NCI-H146 (cell line): ENCODE data around the gene MMP7.

Source experiments
- DNase-seq: peaks from one replicate; lab custom pipeline; 2025; lab: John Stamatoyannopoulos, UW

MMP7 gene

GRCh38 chr11:102530558-102530957, at the start of gene MMP7:
TSS of gene MMP7 (minus strand) at chr11:102530747. CDS start at chr11:102530700, 47 bp downstream.
- DNase-seq, result no peak

GRCh38 chr11:102577723-102578122, 47.2 kb upstream of the MMP7 start:
- no peak for DNase-seq

GRCh38 chr11:102577182-102577581, 46.6 kb upstream of the MMP7 start:
- DNase-seq, result no peak

GRCh38 chr11:102576350-102576749, 45.8 kb upstream of the MMP7 start:
- DNase-seq, result no peak

- no peak for DNase-seq
Observed at GRCh38 chr11:102575012-102575411, 44.5 kb upstream of the MMP7 start.

- no peak for DNase-seq
Observed at GRCh38 chr11:102573851-102574250, 43.3 kb upstream of the MMP7 start.

- no peak for DNase-seq
Observed at GRCh38 chr11:102572554-102573220, 42.1 kb upstream of the MMP7 start.

- no peak for DNase-seq
Observed at GRCh38 chr11:102568851-102569250, 38.3 kb upstream of the MMP7 start.

GRCh38 chr11:102566112-102566511, 35.6 kb upstream of the MMP7 start:
- no peak for DNase-seq

- no peak for DNase-seq
Observed at GRCh38 chr11:102564110-102564509, 33.6 kb upstream of the MMP7 start.

GRCh38 chr11:102561636-102562035, 31.1 kb upstream of the MMP7 start:
- DNase-seq, result no peak

- no peak for DNase-seq
Observed at GRCh38 chr11:102560555-102561011, 30.0 kb upstream of the MMP7 start.

- no peak for DNase-seq
Observed at GRCh38 chr11:102559839-102560238, 29.3 kb upstream of the MMP7 start.

- no peak for DNase-seq
Observed at GRCh38 chr11:102555091-102555490, 24.5 kb upstream of the MMP7 start.

GRCh38 chr11:102553835-102554282, 23.3 kb upstream of the MMP7 start:
- DNase-seq, result no peak

GRCh38 chr11:102552447-102553194, 22.1 kb upstream of the MMP7 start:
- no peak for DNase-seq

- DNase-seq, result no peak
Observed at GRCh38 chr11:102552020-102552419, 21.5 kb upstream of the MMP7 start.

- DNase-seq, result no peak
Observed at GRCh38 chr11:102551169-102551781, 20.7 kb upstream of the MMP7 start.

- no peak for DNase-seq
Observed at GRCh38 chr11:102546923-102547471, 16.4 kb upstream of the MMP7 start.

GRCh38 chr11:102546427-102546826, 15.9 kb upstream of the MMP7 start:
- no peak for DNase-seq

GRCh38 chr11:102545701-102546100, 15.2 kb upstream of the MMP7 start:
- DNase-seq, result no peak

GRCh38 chr11:102544594-102544993, 14.0 kb upstream of the MMP7 start:
- no peak for DNase-seq

GRCh38 chr11:102539567-102539966, 9.0 kb upstream of the MMP7 start:
- no peak for DNase-seq
